SK-N-SH treated with all-trans-retinoic acid at 6 μM for 48 hours (cell line): Measurements from ENCODE around the gene TMSB15B.
"Not testable (repeated sequence)": the region's sequence is repeated elsewhere in the genome, so short reads cannot be mapped to it uniquely, and the experiment has no call there.

Experiments
- ATAC-seq: fragments of 200-7000 bp; cut with Tn5 transposase; 3 replicates; pipeline ENCODE4 v1.9.1; 2020; ENCODE audit warnings: mild to moderate bottlenecking, moderate library complexity
- ARNTL ChIP-seq: fragments of 450-650 bp; formaldehyde crosslinking; IDR thresholded peaks from 2 replicates; pipeline ENCODE4 v1.5.0; 2020; ENCODE audit warnings: low read depth, mild to moderate bottlenecking, moderate library complexity, borderline replicate concordance
- BACH2 ChIP-seq: fragments of 250-450 bp; sonication (Bioruptor Pico); IDR thresholded peaks from 2 replicates; pipeline ENCODE4 v1.9.0; 2021; ENCODE audit warnings: mild to moderate bottlenecking, borderline replicate concordance
- CSRNP3 ChIP-seq: fragments of 250-450 bp; sonication (Bioruptor Pico); IDR thresholded peaks from 2 replicates; pipeline ENCODE4 v1.5.1; 2021; ENCODE audit warnings: mild to moderate bottlenecking, moderate library complexity
- ESRRG ChIP-seq: fragments of 250-450 bp; sonication (Bioruptor Pico); IDR thresholded peaks from 2 replicates; pipeline ENCODE4 v1.6.1; 2021; ENCODE audit warnings: mild to moderate bottlenecking
- GLIS3 ChIP-seq: fragments of 250-450 bp; sonication (Bioruptor Pico); IDR thresholded peaks from 2 replicates; pipeline ENCODE4 v1.5.0; 2020; ENCODE audit warnings: mild to moderate bottlenecking, moderate library complexity
- ISL1 ChIP-seq: fragments of 250-450 bp; sonication (Bioruptor Pico); IDR thresholded peaks from 2 replicates; pipeline ENCODE4 v2.1.2; 2022; ENCODE audit warnings: mild to moderate bottlenecking, moderate library complexity
- OSR1 ChIP-seq: fragments of 250-450 bp; sonication (Bioruptor Pico); IDR thresholded peaks from 2 replicates; pipeline ENCODE4 v1.8.0; 2022; ENCODE audit warnings: moderate library complexity, mild to moderate bottlenecking, inconsistent platforms
- PATZ1 ChIP-seq: fragments of 250-450 bp; sonication (Bioruptor Pico); IDR thresholded peaks from 2 replicates; pipeline ENCODE4 v1.8.0; 2020; ENCODE audit warnings: mild to moderate bottlenecking, moderate library complexity, borderline replicate concordance
- POU6F1 ChIP-seq: fragments of 250-450 bp; sonication (Bioruptor Pico); IDR thresholded peaks from 2 replicates; pipeline ENCODE4 v1.8.0; 2021; ENCODE audit warnings: low read depth, mild to moderate bottlenecking, moderate library complexity, borderline replicate concordance
- PPARA ChIP-seq: fragments of 250-450 bp; sonication (Bioruptor Pico); IDR thresholded peaks from 2 replicates; pipeline ENCODE4 v1.5.0; 2020; ENCODE audit warnings: mild to moderate bottlenecking, borderline replicate concordance
- RARB ChIP-seq: fragments of 250-450 bp; sonication (Bioruptor Pico); IDR thresholded peaks from 2 replicates; pipeline ENCODE4 v1.8.0; 2021; ENCODE audit warnings: mild to moderate bottlenecking, moderate library complexity
- SNAI2 ChIP-seq: fragments of 250-450 bp; sonication (Bioruptor Pico); IDR thresholded peaks from 2 replicates; pipeline ENCODE4 v1.5.0; 2020; ENCODE audit warnings: mild to moderate bottlenecking, moderate library complexity
- TCF4 ChIP-seq: fragments of 250-450 bp; sonication (Bioruptor Pico); IDR thresholded peaks from 2 replicates; pipeline ENCODE4 v1.8.0; 2021; ENCODE audit warnings: mild to moderate bottlenecking, moderate library complexity, borderline replicate concordance
- TOX ChIP-seq: fragments of 250-450 bp; sonication (Bioruptor Pico); IDR thresholded peaks from 2 replicates; pipeline ENCODE4 v1.8.0; 2021; ENCODE audit warnings: mild to moderate bottlenecking, moderate library complexity, borderline replicate concordance
- ZC3H10 ChIP-seq: fragments of 250-450 bp; sonication (Bioruptor Pico); IDR thresholded peaks from 2 replicates; pipeline ENCODE4 v1.5.1; 2021; ENCODE audit warnings: mild to moderate bottlenecking, moderate library complexity
- ZFP3 ChIP-seq: fragments of 250-450 bp; sonication (Bioruptor Pico); IDR thresholded peaks from 2 replicates; pipeline ENCODE4 v1.5.0; 2020; ENCODE audit warnings: mild to moderate bottlenecking, moderate library complexity
- ZFP30 ChIP-seq: fragments of 450-650 bp; formaldehyde crosslinking; IDR thresholded peaks from 2 replicates; pipeline ENCODE4 v1.5.0; 2022; ENCODE audit warnings: mild to moderate bottlenecking, moderate library complexity
- ZNF70 ChIP-seq: fragments of 450-650 bp; formaldehyde crosslinking; IDR thresholded peaks from 2 replicates; pipeline ENCODE4 v1.5.0; 2020; ENCODE audit warnings: mild to moderate bottlenecking, moderate library complexity
- ZNF8 ChIP-seq: fragments of 450-650 bp; formaldehyde crosslinking; IDR thresholded peaks from 2 replicates; pipeline ENCODE4 v1.5.0; 2020; ENCODE audit warnings: mild to moderate bottlenecking, moderate library complexity
- TF ChIP-seq, protein P1 (sequence below): fragments of 250-450 bp; sonication (Bioruptor Pico); IDR thresholded peaks from 2 replicates; pipeline ENCODE4 v1.5.0; 2020; ENCODE audit warnings: mild to moderate bottlenecking, moderate library complexity
- TF ChIP-seq, protein P2 (sequence below): fragments of 250-450 bp; sonication (Bioruptor Pico); IDR thresholded peaks from 2 replicates; pipeline ENCODE4 v1.5.1; 2020; ENCODE audit warnings: low read depth, mild to moderate bottlenecking, moderate library complexity

TMSB15B gene

GRCh38 chrX:103918571-103919269 is 43.7 kb upstream of the TMSB15B start:
- peak; percentile 87 for ATAC-seq
- TF ChIP-seq ZC3H10 (CRISPR knock-in tag): no peak
- TF ChIP-seq RARB: no peak
- no peak for TF ChIP-seq BACH2 (CRISPR knock-in tag)
- TF ChIP-seq TOX (CRISPR knock-in tag): no peak
- TF ChIP-seq ARNTL (CRISPR knock-in tag): no peak
- TF ChIP-seq ZNF70: no peak
- TF ChIP-seq ZFP30 (CRISPR knock-in tag): no peak
- no peak for TF ChIP-seq ESRRG

DNA sequence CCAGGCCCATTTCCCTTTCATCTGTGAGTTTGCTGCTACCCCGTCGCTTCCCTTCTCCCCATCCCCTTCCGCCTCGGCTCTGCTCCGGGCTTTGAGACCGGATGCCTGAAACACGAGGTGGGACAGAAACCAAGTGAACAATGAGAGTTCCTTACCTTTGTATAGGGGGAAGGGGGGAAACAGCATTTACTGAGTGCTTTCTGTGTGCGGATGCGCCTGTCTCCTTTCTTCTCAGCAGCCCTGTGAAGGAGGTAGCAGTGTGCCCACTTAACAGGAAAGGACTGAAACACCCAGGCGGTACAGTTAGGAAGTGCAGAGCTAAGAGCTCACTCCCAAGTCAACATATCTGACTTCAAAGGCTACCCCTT is 43.2 kb upstream of the TMSB15B start:
- peak; percentile 81 for ATAC-seq
- TF ChIP-seq ZC3H10 (CRISPR knock-in tag): no peak
- TF ChIP-seq ISL1 (CRISPR knock-in tag): no peak
- TF ChIP-seq OSR1 (CRISPR knock-in tag): no peak

GRCh38 chrX:103920515-103920914 is 41.9 kb upstream of the TMSB15B start:
- ATAC-seq: not testable (repeated sequence)

- no peak for ATAC-seq
- TF ChIP-seq ARNTL (CRISPR knock-in tag) (no peak), ZFP30 (CRISPR knock-in tag) (no peak), PATZ1 (no peak), ISL1 (CRISPR knock-in tag) (no peak)
- TF ChIP-seq, all 23 proteins: peak for 0
These were observed 35.4 kb upstream of the TMSB15B start for GRCh38 chrX:103927030-103927429.

- TF ChIP-seq POU6F1 (CRISPR knock-in tag) (no peak), ISL1 (CRISPR knock-in tag) (no peak), ZFP30 (CRISPR knock-in tag) (no peak), SNAI2 (no peak), ZNF8 (CRISPR knock-in tag) (no peak), CSRNP3 (CRISPR knock-in tag) (no peak), TCF4 (CRISPR knock-in tag) (no peak), ZNF70 (no peak), ZFP3 (CRISPR knock-in tag) (no peak), ARNTL (CRISPR knock-in tag) (no peak), PATZ1 (no peak), RARB (no peak), TOX (CRISPR knock-in tag) (no peak), GLIS3 (no peak), PPARA (CRISPR knock-in tag) (no peak)
- TF ChIP-seq, protein P1, sequence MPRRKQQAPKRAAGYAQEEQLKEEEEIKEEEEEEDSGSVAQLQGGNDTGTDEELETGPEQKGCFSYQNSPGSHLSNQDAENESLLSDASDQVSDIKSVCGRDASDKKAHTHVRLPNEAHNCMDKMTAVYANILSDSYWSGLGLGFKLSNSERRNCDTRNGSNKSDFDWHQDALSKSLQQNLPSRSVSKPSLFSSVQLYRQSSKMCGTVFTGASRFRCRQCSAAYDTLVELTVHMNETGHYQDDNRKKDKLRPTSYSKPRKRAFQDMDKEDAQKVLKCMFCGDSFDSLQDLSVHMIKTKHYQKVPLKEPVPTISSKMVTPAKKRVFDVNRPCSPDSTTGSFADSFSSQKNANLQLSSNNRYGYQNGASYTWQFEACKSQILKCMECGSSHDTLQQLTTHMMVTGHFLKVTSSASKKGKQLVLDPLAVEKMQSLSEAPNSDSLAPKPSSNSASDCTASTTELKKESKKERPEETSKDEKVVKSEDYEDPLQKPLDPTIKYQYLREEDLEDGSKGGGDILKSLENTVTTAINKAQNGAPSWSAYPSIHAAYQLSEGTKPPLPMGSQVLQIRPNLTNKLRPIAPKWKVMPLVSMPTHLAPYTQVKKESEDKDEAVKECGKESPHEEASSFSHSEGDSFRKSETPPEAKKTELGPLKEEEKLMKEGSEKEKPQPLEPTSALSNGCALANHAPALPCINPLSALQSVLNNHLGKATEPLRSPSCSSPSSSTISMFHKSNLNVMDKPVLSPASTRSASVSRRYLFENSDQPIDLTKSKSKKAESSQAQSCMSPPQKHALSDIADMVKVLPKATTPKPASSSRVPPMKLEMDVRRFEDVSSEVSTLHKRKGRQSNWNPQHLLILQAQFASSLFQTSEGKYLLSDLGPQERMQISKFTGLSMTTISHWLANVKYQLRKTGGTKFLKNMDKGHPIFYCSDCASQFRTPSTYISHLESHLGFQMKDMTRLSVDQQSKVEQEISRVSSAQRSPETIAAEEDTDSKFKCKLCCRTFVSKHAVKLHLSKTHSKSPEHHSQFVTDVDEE (CRISPR knock-in tag): no peak
- TF ChIP-seq, protein P2, sequence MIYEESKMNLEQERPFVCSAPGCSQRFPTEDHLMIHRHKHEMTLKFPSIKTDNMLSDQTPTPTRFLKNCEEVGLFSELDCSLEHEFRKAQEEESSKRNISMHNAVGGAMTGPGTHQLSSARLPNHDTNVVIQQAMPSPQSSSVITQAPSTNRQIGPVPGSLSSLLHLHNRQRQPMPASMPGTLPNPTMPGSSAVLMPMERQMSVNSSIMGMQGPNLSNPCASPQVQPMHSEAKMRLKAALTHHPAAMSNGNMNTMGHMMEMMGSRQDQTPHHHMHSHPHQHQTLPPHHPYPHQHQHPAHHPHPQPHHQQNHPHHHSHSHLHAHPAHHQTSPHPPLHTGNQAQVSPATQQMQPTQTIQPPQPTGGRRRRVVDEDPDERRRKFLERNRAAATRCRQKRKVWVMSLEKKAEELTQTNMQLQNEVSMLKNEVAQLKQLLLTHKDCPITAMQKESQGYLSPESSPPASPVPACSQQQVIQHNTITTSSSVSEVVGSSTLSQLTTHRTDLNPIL (CRISPR knock-in tag): no peak
These were observed 34.8 kb upstream of the TMSB15B start for GRCh38 chrX:103927633-103928032.

More at GRCh38 chrX:103927633-103928032, 34.8 kb upstream of the TMSB15B start:
- no peak for ATAC-seq
